HG03025 (cell line): ENCODE measurements around the gene MTAP.

ENCODE experiments used
- ATAC-seq: cut with Tn5 transposase; IDR thresholded peaks from one replicate; pipeline ENCODE4 v1.9.1; 2021; ENCODE audit warnings: mild to moderate bottlenecking, moderate library complexity; ENCODE audit not compliant: unreplicated experiment, low FRiP score

Gene MTAP

GRCh38 chr9:21804331-21804730, 1.9 kb downstream of the MTAP start:
- ATAC-seq = no peak

GRCh38 chr9:21804791-21805190, 2.4 kb downstream of the MTAP start:
- ATAC-seq = no peak

GRCh38 chr9:21806644-21807043, 4.2 kb downstream of the MTAP start:
- ATAC-seq = no peak

GRCh38 chr9:21810388-21810787, 8.0 kb downstream of the MTAP start:
- no peak for ATAC-seq

- no peak for ATAC-seq
Measured at GRCh38 chr9:21810881-21811280, 8.4 kb downstream of the MTAP start.

GRCh38 chr9:21811914-21812313, 9.5 kb downstream of the MTAP start:
- no peak for ATAC-seq

GRCh38 chr9:21812415-21812814, 10.0 kb downstream of the MTAP start:
- no peak for ATAC-seq

GRCh38 chr9:21812946-21813568, 10.6 kb downstream of the MTAP start:
- no peak for ATAC-seq

GRCh38 chr9:21813575-21814473, 11.4 kb downstream of the MTAP start:
- no peak for ATAC-seq

GRCh38 chr9:21815643-21816042, 13.2 kb downstream of the MTAP start:
- ATAC-seq = no peak

GRCh38 chr9:21817176-21817575, 14.7 kb downstream of the MTAP start:
- no peak for ATAC-seq

- ATAC-seq = no peak
Measured at GRCh38 chr9:21825637-21826036, 23.2 kb downstream of the MTAP start.

- no peak for ATAC-seq
Measured at GRCh38 chr9:21828853-21829410, 26.5 kb downstream of the MTAP start.

GRCh38 chr9:21830589-21830988, 28.2 kb downstream of the MTAP start:
- no peak for ATAC-seq

GRCh38 chr9:21831841-21832509, 29.5 kb downstream of the MTAP start:
- peak; percentile 42 for ATAC-seq

- peak; percentile 87 for ATAC-seq
Measured at GRCh38 chr9:21833090-21833801, 30.8 kb downstream of the MTAP start.

GRCh38 chr9:21835121-21835520, 32.7 kb downstream of the MTAP start:
- ATAC-seq = no peak

GRCh38 chr9:21836437-21837161, 34.2 kb downstream of the MTAP start:
- ATAC-seq = no peak

GRCh38 chr9:21837501-21837900, 35.1 kb downstream of the MTAP start:
- ATAC-seq = no peak

GRCh38 chr9:21840647-21841046, 38.2 kb downstream of the MTAP start:
- ATAC-seq = no peak
